Renal cortex interstitium (tissue), 11 donors: ENCODE data around the gene CAMKMT. TPM values are rescaled to one million over a fixed set of nuclear protein-coding genes. Genes with fewer than 3 reads are reported as not detected.
A peak's percentile ranks its signal among the peaks of the same experiment; 100 is the strongest.
"Not testable (repeated sequence)": the region's sequence is repeated elsewhere in the genome, so short reads cannot be mapped to it uniquely, and the experiment has no call there.

Experiments used
- DNase-seq, 11 donors: peaks; one replicate each; pipeline ENCODE4 v3.0.0-alpha.2; 2013; ENCODE audit warnings: low read depth in 9 of 11, low spot score in 4 of 11; ENCODE audit errors: extremely low read depth in 1 of 11
- polyA plus RNA-seq, 3 donors: library from polyadenylated mRNA; unstranded; fragments of 120-200 nt; gene quantifications; one replicate each; pipeline ENCODE4 v1.2.1, GENCODE V29; 2013; ENCODE audit not compliant: insufficient read length in 3 of 3

CAMKMT gene
- polyA plus RNA-seq, 3 donors: 13.2 to 14.8 (median 14.5) TPM

DNA sequence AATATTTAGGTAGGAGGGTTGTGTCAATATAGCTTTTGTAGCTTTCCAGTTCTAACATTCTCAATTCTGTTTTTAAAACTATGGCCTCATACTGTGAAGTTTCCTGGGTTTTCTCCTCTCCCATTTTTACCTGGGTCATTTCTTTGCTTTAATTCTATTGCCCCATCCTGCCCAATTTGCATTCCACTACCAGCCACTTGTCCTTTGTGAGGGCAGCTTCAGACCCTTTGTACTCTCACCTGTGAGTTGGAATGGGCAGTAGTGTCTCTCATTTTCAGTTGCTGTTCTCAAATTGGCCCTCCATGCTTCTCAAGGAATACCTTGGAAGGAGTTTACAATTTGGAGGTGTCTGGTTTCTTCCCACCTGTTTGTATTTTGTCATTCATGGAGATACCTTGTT, 108.4 kb downstream of the CAMKMT start:
- no peak for DNase-seq

DNA sequence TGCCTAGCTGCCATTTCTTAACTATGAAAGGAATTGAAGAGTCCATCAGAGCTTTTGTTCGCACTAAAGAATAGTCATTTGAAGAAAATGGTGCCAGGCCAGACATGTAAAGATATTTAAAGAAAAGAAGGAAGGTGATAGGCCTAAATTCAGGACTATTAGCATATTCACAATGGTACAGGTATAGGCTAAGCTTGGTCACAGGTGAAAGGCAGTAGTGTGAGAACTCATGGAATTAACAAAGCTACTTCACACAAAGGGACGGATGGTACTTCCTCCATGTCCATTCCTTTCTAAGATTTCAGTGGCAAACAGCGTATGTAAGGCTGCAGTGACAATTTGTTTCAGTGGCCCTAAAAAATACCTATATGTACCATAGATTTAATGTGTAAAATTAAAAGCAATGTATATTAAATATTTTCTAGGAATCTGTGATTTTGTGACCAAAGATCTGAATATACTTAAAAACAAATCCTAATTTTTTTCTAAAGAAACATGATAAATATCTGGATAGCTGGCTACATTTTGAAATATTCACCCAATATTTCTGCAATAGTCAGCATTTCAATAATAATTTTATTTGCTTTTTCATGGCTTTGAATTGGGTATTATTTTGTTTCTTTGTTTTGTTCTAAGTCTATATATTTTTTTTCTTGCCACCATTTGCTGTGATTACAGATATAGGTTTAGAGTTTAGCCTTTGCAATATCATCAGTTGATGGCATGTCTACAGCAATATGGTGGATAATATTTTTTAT, 116.1 kb downstream of the CAMKMT start:
- no peak for DNase-seq

GRCh38 chr2:44479127-44479887, 117.6 kb downstream of the CAMKMT start:
- peak; percentile 55 to 82 (median 72) for DNase-seq

GRCh38 chr2:44480068-44480467, 118.3 kb downstream of the CAMKMT start:
- DNase-seq: no peak

DNA sequence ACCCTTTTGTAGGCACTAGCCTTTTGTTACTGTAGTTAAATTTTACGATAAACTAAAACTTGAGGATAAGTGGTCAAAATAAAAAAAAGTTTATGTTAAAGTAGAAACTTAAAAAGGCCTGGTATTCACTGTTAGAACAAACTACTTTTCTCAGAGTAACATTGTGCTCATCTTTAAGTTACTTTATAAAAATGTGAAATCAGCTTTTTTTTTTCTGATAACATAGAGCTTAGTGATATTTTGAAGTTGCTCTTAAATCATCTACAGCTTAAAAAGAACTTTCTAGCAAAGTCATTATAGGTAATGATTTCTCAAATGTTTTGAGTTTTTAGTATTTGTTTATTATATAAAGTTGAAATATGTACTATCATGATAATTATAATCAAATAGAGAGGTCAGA, 125.3 kb downstream of the CAMKMT start:
- DNase-seq: no peak

DNA sequence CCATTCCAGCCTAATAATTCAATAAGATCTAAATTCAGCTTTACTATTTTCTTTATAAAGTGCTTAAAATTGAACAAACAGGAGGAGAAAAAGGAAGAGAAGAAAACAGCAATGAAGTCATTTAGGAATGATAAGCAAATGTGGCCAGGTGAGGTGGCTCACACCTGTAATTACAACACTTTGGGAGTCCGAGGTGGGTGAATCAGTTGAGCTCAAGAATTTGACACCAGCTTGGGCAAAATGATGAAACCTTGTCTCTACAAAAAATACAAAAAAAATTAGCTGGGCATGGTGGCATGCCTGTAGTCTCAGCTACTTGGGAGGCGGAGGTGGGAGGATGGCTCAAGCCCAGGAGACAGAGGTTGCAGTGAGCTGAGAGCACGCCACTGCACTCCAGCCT, 129.0 kb downstream of the CAMKMT start:
- no peak for DNase-seq

DNA sequence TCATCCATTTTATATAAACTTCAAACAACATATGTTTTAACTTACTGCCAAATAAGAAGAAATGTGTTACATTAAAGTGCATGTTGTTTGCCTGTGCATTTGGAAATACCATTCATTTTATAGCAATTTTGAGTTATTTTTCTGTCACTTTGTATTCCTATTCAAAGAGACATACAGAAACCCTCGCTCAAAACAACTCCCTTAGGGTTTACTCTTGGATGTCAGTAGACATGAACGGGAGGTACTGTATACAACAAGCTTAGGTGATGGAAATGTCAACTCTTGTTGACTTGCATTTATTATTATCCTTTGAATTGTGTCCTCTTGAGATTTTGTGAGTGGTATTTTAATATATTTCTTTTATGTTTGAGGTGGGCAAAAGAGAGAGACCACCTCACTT, 132.3 kb downstream of the CAMKMT start:
- DNase-seq: no peak

- no peak for DNase-seq
Measured at GRCh38 chr2:44495035-44495434, 133.3 kb downstream of the CAMKMT start.

DNA sequence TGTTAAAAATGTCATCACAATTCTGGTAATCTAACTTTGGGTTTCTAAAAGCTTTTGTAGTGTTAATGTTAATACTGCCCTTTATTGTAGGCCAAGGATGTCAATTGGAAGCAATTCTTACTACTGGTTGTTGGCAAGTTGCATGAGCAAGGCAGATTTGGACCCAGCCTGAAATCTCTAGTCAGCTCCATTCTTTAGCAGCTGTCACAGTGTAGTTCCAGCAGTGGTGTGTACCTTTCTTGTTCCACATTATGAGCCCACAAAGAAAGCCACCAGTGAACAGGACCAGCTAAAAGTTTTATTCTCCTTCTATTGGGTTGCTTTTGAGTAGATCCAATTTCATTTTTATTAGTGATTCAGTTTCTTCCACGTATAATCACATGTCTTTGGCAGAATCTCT, 133.8 kb downstream of the CAMKMT start:
- DNase-seq: no peak

DNA sequence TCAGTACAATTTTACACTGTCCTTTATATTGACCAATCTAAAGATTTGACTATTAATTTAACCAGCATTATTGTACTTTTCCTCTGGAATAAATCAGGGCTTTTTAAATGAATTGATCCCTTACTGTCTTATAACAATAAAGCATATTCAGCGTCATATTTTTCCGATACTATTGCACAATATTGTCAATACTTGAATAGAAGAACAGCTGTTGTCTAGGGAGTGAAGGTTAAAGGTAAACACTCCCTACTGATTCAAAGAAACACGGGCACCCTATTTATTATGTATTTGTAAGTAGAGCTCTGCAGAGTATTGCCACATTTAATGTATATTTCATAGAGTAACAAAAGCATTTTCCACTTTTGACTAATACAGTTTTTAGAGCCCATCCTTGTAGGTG, 134.4 kb downstream of the CAMKMT start:
- DNase-seq: no peak

- no peak for DNase-seq
Measured at GRCh38 chr2:44498551-44498950, 136.8 kb downstream of the CAMKMT start.

DNA sequence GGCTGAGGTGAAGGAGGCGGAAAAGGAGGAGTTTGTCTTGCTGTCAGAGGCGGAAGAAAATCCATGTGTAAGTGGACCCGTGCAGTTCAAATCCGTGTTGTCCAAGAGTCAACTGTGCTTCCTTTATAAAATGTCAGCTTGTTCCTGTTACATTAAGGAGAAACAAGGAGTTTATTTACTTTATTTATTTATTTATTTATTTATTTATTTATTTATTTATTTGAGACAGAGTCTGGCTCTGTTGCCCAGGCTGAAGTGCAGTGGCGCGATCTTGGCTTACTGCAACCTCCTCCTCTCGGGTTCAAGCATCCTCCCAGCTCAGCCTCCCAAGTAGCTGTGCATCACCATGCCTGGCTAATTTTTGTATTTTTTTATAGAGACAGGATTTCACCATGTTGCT, 143.9 kb downstream of the CAMKMT start:
- DNase-seq: not testable (repeated sequence)

- no peak for DNase-seq
Measured at GRCh38 chr2:44510246-44510645, 148.5 kb downstream of the CAMKMT start.

GRCh38 chr2:44515416-44515815, 153.7 kb downstream of the CAMKMT start:
- no peak for DNase-seq

DNA sequence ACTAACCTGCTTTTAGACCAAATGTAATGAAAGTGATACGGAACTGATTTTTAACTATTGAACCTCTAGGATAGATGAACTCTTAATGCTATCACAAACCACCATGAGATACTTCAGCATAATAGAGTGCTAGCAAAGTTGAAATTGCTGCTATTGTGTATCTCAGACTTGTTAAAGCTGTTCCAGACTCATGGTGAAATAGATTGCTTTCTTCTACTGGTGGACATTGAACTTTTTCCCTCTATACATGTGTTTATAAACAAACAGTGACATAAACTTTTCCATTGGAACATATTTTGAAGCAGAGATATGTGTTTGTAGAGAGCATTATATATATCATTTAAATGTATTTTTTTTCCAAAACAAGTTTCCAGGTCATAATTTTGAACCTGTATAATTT, 157.3 kb downstream of the CAMKMT start:
- no peak for DNase-seq

DNA sequence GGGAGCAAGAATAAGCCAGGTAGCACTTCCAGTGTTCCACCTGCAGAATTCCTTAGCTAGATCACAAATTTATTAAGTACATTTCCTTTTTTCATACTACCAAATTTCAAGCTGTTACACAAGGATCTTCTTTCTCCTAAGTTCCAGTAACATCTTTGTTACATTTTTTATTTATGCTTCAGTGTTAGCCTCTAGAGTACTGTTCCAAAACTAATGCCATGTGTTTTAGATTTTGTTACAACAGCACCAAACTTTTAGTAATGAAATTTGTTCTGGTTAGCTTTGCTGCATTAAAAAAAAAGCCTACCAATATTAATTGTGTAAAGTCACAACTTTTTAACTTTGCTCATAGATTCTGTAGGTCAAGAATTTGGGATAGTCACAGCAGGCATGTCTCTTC, 161.1 kb downstream of the CAMKMT start:
- DNase-seq: no peak

DNA sequence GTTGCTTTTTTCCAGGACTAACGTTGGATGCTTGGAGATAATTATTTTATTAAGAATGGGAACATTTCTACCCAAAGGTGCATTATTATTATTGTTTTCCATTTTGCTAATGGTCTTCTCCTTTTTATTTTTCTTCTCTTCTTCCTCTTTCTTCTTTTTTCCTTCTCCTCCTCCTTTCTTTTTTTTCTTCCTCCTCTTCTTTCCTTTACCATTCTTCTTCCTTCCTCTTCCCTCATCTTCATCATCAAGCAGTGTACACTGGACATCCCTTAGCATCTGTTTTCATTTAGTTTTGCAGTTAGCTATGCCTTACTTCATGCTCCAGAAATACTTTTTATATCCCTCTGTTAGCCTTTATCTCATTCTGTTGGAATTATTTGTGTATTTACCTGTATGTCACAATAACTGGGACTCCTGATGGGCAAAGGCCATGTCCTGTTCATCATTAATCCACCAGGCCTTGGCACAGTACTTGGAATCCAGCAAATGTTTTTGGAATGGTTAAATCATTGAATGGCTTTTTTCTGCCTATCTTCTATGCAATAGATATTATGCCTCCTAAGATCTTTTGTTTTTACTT, 162.7 kb downstream of the CAMKMT start:
- DNase-seq: peak in 1 of 11 donors; percentile 7

DNA sequence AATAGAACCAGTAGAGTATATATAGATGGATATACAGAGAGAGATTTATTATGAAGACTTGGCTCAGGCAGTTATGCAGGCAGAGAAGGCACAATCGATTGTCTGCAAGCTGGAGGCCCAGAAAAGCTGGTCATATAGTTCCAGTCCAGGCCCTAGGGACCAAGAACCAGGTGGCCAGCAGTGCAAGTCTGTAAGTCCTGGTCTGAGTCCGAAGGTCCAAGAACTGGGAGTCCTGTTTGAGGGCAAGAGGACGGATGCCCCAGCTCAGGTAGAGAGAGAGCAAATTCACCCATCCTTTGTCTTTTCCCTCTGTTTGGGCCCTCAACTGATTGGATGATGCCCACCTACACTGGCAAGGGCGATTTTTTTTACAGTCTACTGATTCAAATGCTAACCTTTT, 164.6 kb downstream of the CAMKMT start:
- no peak for DNase-seq

- no peak for DNase-seq
Measured at GRCh38 chr2:44528595-44528994, 166.8 kb downstream of the CAMKMT start.

GRCh38 chr2:44529448-44529847, 167.7 kb downstream of the CAMKMT start:
- DNase-seq: no peak
